Activated CD4-positive, CD25-positive, alpha-beta regulatory T cell treated with anti-CD3 and anti-CD28 coated beads, Interleukin-2, amount 50 U/mL, for 72 hours (primary cell): Measurements from ENCODE around the gene RPL14.

Experiments used
- DNase-seq: peaks from one replicate; pipeline ENCODE4 v3.0.0; 2021

RPL14 gene

DNA sequence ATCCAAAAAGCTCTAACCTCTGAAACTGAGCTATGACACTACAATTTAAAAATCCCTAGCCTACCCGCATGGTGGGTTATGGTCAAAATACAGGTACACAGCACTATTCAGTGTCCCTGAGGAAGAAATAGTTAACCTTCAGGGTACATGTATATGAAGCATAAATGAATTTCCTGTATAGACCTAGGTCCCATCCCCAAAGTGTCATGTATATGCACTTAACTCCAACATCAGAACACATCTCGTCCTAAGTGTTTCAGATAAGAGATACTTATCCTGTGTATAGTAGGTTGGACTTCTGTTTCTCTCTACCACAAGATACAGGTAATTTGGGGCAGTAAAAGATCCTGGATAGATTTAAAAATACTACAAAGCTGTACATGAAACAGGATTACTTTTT, 6.4 kb downstream of the RPL14 start:
- no peak for DNase-seq

DNA sequence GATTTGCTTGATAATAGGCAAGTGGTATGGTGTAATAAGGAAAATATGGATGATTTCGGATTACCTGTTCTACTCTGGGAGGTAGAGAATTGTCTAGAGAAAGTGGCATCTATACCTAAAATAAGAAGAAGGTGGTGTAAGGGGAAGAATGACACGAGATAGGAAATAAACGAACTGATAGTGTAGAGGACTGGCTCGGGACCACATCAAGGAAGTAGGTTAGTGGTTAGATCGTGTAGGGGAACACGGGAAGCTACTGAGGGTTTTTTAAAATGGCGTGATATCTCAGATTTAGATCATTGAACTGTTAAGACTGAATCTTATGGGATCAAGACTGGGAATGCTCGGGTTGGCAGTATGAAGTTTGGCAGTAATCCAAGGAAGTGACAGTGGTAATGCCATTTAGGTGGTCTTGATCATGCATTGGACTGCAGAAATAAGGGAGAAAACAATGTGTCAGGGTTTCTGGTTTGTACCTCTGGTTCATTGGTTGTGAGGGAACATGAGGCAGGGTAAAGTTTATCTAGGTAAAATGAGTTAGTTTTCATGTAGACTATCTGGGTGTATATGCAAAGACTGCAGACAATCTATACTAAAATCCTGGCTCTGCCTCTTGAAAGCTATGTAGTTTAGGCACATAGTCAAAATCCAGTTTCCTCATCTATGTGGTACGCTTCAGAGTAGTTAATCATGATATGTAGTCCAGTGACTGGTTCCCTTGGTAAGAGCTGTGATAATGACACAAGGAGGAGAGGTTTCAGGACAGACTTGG, 7.4 kb downstream of the RPL14 start:
- no peak for DNase-seq

DNA sequence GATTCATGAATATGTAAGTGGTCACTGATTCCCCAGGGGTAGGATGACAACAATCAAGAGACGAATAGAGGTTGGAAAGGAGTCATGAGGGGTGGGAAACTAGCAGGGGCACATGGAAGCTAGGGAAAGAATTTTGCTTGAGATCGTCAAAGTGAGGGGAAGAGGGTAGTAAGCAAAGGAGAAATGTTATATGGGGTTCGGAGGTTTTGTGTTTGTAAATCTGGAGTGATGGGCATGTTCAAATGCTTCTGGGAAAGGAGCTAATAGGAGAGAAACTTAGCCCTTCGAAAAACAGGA, 7.9 kb downstream of the RPL14 start:
- no peak for DNase-seq

DNA sequence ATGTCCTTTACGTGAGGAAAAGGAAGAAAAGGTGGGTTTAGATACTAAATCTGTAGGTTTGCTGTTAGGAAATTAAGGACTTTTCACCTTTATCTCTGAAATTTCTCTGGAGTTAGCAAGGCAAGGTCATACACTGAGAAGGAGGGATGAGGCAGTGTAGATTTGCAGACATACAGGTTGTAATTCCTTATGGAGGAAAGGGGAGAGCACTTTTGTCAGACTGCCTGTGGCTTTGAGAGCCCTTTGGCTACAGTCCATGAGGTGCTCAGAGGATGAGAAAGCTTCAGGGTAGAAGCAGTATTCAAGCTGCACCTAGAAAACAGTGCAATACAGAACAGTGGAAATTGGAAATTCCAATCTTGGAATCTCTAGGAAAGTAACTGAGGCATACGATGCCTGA, 8.3 kb downstream of the RPL14 start:
- no peak for DNase-seq

DNA sequence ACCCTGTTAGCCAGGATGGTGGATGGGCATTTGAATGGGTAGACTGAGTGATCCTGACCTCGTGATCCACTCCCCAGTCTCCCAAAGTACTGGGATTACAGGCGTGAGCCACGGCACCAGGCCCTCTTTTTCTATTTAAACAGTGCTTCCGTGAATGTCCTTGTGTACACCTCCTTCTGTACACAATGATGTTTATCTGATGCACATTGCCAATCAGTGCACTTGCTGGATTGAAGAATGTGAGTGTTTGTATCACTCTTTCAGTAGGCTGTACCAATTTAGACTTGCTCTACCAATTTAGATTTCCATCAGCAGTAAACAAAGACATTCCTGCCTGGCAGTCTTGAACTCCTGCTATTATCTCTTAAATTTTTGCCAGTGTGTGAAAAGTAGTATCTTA, 10.9 kb downstream of the RPL14 start:
- no peak for DNase-seq

DNA sequence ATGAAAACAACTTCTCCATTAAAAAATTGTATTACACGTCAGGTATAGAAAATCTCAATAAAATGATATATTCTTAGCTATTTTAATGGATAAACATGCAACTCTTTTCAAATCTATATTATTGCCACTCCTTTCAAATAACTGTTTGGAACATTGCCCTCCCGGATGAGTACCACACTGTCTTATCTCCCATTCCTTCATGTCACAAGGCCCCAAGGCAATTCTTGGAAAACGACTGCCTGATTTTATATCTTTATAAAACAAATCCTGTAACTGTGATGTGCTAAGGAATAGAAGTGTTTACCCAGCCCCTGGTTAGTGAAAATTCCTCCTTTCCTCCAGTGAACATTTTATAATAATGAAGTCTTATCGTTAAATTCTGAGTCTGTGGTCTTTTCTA, 13.6 kb downstream of the RPL14 start:
- DNase-seq, result no peak

DNA sequence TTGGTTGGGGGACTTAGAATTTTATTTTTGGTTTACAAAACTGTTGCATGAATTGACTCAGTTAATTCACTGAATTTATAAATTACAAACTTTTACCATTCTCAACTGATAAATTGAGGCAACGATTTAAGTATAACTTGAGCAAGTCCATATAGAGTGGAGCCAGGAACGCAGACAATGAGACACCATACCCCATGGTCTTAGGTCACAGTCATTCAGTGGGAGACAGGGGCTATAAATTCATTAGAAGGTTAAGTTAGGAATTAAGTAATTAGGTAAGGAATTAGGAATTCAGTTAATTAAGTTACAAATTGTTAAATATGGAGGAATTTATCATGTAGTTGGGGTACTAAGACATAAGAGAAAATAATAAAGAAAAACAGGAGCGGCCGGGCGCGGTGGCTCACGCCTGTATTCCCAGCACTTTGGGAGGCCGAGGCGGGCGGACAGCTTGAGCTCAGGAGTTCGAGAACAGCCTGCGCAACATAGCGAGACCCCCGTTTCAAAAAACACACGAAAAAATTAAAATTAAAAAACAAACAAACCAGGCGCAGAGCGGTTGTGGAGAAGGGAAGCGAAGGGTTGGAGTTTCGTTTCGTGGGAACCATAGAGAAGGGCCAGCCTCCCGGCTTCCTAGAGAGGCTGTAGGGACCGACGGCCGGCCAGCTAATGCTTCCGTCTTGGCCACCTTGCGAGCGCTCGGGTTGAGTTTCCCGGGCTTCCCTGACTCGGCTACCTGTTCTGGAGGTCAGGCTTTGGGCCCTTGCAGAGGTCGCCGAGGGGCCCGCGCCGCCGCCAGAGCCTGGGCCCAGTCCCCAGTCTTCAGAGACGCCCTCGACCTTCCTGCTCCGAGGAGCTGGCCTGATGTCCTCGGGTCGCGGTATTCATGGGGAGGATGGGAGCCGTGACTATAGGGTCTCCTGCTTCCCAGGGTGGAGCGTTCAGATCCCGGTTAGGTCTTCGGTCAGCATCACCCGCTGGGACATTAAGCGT, 19.6 kb downstream of the RPL14 start, which contains the start of gene ZNF619:
TSS of gene ZNF619 (plus strand) at position 645 of the 993 bp plus-strand sequence. CDS start 858 bp downstream, outside the sequence.
- peak; percentile 54 for DNase-seq

DNA sequence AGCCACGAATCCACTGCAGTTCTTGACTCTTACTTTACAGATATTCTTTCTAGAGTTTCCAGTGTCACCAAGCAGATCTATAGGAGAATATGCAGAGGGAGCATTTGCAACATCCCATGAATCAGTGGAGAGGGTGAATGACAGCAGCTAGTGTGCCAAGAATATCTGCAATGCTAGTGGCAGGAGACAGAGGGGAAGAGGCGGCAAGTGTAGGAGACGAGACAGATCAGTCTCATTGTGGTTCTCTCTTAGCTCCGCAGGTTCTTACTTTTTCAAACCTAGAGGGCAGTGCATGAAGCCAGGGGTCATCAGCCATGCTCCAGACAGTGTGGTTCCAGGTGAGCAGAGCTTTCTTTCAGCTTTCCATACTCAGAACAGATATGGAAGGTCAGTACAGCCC, 20.5 kb downstream of the RPL14 start:
- DNase-seq, result no peak

DNA sequence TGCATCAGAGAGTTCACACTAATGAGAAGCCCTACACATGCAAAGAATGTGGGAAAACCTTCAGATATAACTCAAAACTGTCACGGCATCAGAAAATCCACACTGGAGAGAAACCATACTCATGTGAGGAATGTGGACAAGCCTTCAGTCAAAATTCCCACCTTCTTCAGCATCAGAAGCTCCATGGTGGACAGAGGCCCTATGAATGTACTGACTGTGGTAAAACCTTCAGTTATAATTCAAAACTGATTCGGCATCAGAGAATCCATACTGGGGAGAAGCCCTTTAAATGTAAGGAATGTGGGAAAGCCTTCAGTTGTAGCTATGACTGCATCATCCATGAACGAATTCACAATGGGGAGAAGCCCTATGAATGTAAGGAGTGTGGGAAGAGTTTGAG, 30.0 kb downstream of the RPL14 start:
- no peak for DNase-seq

DNA sequence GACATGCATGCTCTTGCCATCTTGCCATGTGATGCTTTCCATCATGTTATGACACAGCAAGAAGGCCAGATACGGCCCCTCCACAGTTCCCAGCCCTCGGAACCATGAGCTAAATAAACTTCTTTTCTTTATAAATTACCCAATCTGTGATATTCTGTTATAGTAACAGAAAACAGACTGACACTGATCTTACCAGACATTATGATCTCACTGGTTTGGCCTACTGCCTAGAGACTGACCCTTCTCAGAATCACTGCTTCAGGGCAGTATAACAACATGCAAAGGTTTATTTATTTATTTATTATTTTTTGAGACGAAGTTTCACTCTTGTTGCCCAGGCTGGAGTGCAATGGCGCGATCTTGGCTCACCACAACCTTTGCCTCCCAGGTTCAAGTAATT, 33.8 kb downstream of the RPL14 start:
- no peak for DNase-seq

DNA sequence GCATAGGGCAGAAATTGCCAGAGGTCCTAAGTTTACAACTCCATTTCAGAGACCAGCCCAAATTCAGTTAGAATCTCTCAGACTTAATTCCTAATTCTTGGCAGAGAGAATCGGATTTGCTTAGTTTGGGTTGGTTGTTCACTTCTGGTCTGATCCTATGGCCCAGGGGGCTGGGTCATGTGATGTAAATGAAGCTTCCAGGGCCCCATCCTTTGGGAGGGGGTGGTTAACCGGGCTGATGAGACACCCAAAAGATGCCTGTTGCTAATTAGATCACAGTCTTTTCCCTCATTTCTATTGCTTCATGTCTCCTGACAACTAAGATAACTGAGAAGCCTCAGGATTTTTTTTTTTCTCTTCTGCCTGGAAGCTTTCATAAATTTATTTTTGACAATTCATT, 37.6 kb downstream of the RPL14 start:
- DNase-seq, result no peak

DNA sequence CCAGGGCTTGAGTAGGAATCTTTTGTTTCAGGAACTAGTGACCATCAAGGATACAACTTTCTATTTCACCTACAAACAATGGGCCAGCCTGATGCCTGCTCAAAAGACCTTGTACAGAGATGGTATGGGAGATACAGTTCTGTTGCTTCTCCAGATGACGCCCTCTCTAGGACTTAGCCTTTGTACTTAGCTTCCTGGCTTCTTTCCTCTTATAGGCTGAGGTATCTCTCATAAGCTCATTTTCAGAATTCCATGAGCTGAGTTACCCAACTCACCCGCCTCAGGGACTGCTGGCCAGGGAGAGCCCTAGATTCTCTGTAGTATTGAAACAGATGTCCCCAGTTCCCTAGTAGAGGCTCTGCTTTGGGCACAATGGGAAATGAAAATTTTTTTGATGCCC, 40.1 kb downstream of the RPL14 start:
- DNase-seq, result no peak

DNA sequence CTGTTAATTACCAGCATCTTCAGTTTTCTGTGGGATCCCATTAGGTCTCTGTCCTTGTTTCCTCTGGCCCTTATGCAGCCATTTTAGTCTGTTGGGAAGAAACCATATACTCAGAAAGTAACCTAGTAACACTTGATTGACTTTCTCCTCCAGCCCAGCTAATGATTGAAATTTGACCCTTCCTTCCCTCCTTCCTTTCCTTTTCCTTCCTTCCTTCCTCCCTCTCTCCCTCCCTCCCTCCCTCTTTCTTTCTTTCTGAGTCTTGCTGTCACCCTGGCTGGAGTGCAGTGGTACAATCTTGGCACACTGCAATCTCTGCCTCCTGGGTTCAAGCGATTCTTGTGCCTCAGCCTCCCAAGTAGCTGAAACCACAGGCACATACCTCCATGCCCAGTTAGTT, 42.8 kb downstream of the RPL14 start:
- DNase-seq, result no peak

DNA sequence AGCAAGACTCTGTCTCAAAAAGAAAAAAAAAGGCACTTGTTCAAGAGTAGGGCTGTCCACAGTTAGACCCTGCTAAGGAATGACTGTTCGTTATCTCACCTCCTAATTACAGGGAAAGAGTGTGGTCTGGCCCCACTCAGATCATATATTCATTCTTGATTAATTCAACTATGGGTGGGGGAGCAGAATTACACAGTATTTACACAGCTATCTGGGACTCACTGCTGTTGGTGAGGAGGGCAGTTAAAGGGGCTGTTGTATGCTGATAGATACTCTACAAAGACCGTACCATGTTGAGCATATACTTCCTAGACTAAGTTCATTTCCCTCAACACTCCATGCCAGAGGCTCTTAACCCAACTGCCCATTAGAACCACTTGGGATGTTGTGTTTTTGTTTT, 44.9 kb downstream of the RPL14 start:
- DNase-seq, result no peak

DNA sequence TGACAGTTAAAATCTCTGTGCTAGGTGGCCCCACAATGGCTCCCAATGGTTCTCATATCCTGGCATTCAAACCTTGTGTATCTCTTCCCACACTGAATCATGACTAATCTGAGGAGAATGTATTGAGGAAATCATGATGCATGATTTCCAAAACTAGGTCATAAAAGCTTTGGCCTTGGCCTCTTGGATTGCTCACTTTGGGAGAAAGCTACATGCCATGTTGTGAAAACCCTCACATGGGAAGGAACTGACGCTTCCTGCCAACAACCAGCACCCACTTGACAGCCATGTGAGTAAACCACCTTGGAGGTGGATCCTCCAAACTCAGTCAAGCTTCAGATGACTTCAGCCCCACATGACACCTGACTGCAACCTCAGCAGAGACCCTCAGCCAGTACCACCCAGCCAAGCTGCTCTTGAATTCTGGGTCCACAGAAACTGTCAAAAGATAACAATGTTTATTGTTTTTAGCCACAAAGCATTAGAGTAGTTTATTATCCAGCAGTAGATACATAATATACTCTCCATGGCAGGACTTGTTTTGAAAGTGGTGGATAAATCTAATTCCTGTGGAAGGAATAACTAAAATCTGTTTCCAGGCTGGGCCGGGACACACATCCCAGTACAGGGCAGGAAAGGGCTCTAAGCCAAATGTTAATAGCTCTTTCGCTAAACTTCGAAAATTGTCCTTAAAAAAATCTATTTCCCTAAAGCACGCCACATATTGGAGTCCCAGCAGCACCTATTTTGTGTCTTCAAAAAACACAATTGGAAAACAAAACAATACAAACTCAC, 47.7 kb downstream of the RPL14 start:
- no peak for DNase-seq

DNA sequence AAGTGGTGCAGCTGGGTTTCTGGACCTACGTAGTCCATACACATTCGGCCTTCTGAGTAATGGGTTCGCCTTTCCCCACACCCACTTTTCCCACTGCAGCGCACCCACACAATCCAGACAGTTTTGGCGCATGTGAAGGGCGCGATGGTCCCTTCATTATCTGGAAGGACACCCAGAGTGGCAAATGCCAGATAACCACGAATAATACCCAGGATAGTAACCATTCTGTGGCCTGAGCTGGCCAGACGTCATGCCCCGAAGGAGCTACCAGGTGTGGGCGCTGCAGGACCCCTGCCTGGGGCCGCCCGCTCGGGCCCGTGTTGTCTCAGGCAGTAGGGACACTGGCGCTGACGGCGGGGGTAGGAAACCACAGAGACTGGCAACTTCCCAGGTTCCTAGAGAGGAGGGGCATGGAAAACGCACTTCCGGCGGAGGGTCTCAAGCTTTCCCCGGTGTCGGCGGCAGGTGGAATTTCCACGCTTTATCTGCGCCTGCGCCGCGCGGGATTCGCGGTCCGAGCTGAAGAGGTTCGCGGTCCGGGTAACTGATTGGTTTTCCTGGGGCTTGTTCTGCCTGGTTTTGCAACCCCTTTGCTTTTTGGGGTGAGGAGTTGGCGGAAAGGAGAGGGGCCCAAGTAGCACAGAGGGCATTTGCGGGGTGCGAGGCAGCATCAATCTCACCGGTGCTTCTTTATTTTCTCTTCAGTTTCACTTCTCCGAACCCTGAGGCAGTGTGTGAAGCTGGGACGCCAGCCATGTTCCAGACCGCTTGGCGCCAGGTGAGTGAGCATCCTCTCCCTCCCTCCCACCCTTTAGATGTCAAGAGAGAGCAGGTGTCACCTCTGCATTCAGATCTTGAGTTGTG, 48.7 kb downstream of the RPL14 start, which contains the start of gene ZNF620:
TSS of gene ZNF620 (plus strand) at position 441 of the 864 bp plus-strand sequence. CDS start at position 755, 314 bp downstream.
- peak; percentile 47 for DNase-seq

DNA sequence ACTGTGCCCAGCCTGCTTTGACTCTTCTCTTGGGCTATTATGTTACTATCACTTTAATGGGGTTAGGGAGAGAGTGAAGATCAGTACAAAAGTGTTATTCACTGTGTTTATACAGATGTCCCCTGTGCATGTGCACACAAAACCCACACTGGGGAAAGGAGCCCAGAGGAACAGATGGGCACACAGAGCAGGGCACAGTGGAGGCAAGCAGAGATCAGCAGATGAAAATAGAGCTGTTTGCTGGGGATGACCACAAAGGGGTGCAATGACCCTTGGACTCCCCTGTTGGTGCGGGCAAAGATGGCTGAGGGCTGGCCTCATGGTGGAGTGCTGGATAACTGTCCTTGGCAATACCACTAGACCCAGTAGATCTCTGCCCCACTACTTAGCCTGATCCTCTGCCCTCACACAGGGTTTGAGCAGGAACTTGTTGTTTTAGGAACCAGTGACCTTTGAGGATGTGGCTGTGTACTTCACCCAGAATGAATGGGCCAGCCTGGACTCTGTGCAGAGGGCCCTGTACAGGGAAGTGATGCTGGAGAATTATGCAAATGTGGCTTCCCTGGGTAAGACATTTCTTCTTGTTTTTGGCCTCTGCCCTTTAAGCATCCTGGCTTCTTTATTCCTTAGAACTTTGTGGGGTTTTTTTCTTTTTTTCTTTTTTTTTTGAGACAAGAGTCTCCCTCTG, 54.0 kb downstream of the RPL14 start:
- DNase-seq, result no peak

DNA sequence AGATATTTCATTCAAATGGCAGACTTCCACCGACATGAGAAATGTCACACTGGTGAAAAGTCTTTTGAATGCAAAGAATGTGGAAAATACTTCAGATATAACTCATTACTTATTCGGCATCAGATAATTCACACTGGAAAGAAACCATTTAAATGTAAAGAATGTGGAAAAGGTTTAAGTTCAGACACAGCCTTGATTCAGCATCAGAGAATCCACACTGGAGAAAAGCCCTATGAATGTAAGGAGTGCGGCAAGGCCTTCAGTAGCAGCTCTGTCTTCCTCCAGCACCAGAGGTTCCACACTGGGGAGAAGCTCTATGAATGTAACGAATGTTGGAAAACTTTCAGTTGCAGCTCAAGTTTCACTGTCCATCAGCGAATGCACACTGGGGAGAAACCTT, 59.1 kb downstream of the RPL14 start:
- no peak for DNase-seq

DNA sequence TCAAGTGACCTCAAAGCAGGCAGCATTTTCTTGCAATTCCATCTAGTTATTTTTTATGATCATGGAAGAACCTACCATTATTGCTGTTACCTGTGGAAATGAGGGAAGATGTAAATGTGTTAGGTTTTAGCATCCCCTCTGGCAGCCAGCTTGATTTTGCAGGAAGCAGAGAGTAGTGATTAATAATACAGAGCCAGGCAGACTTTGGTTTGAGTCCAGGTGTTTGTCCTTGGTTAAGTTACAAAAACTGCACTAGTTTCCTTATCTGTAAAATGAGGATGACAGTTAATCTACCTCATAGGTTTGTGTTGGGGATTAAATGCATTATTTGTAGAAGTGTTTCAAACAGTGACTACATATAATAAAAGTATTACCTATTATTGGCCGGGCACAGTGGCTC, 60.9 kb downstream of the RPL14 start:
- DNase-seq, result no peak
